Cardiac fibroblast (primary cell): ENCODE results near the gene LOXL1.

Experiments used
- DNase-seq, 2 donors: peaks; one replicate each; pipeline versions ENCODE4 v3.0.0 to v3.0.0-alpha.2; 2010; ENCODE audit warnings: low read depth in 2 of 2
- H3K4me3 ChIP-seq, 2 donors: replicated peaks in 1 of 2; 1 replicate in 1 of 2; 2 replicates in 1 of 2; pipeline ENCODE4 v1.5.1; 2011; ENCODE audit warnings: low read depth in 2 of 2, low read length in 2 of 2, mild to moderate bottlenecking in 2 of 2, moderate library complexity in 1 of 2
- TF ChIP-seq, protein P1 (sequence below): IDR thresholded peaks from one replicate; pipeline ENCODE4 v1.5.1; 2011; ENCODE audit warnings: low read depth, mild to moderate bottlenecking, low read length, inconsistent platforms

LOXL1 gene, protein sequence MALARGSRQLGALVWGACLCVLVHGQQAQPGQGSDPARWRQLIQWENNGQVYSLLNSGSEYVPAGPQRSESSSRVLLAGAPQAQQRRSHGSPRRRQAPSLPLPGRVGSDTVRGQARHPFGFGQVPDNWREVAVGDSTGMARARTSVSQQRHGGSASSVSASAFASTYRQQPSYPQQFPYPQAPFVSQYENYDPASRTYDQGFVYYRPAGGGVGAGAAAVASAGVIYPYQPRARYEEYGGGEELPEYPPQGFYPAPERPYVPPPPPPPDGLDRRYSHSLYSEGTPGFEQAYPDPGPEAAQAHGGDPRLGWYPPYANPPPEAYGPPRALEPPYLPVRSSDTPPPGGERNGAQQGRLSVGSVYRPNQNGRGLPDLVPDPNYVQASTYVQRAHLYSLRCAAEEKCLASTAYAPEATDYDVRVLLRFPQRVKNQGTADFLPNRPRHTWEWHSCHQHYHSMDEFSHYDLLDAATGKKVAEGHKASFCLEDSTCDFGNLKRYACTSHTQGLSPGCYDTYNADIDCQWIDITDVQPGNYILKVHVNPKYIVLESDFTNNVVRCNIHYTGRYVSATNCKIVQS

DNA sequence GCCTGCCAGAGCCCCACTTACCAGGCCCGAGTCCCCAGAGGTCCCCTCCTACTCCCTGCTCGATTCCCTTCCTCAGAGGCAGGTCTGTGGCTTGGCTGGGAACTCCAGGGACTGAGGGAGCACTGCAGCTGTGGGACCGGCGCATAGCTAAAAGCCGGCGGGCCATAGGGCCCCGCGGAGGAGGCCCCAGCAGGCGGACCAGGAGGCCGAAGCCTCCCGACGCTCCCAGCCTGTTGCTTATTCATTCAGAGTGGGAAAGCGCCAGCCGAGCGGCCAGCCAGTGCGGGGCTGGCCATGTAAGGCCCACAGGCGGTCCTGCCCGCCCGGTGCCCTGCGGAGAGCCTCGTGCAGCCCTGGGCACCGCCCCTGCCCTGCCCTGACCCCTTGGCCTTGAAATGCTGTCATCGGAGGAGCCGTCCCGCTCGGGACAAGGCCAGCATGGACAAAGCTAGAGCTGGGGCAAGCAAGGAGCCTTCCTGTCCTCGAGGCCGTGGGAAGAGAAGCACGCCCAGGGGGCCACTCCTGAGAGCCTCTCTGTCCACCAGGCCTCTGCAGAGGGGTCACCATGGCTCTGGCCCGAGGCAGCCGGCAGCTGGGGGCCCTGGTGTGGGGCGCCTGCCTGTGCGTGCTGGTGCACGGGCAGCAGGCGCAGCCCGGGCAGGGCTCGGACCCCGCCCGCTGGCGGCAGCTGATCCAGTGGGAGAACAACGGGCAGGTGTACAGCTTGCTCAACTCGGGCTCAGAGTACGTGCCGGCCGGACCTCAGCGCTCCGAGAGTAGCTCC is at the start of gene LOXL1:
Gene LOXL1, plus strand, starts transcription at position 244 of the 784 bp plus-strand sequence. Its CDS starts 322 bp downstream, at position 566.
- H3K4me3 ChIP-seq = peak within 1 kb of the TSS; percentile 60 to 78
- TF ChIP-seq, protein P1, sequence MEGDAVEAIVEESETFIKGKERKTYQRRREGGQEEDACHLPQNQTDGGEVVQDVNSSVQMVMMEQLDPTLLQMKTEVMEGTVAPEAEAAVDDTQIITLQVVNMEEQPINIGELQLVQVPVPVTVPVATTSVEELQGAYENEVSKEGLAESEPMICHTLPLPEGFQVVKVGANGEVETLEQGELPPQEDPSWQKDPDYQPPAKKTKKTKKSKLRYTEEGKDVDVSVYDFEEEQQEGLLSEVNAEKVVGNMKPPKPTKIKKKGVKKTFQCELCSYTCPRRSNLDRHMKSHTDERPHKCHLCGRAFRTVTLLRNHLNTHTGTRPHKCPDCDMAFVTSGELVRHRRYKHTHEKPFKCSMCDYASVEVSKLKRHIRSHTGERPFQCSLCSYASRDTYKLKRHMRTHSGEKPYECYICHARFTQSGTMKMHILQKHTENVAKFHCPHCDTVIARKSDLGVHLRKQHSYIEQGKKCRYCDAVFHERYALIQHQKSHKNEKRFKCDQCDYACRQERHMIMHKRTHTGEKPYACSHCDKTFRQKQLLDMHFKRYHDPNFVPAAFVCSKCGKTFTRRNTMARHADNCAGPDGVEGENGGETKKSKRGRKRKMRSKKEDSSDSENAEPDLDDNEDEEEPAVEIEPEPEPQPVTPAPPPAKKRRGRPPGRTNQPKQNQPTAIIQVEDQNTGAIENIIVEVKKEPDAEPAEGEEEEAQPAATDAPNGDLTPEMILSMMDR = no peak
- peak; percentile 90 to 92 for DNase-seq

DNA sequence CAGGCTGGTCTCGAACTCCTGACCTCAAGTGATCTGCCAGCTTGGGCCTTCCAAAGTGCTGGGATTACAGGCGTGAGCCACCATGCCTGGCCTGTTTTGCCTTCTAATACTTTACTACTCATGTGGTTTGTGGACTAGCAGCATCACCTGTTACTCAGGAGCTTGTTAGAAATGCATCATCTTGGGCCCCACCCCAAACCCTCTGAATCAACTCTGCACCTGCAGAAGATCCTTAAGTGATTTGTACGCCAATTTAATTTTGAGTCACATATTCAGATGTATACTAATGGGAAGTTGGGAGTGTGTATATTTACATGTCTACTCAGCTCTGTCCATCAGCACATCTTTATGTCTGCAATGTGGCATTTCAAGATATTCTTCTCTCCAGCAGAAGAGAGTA is 46.8 kb upstream of the LOXL1 start:
- TF ChIP-seq, protein P1 = no peak
- no peak for DNase-seq
- no peak overlapping the region for H3K4me3 ChIP-seq

DNA sequence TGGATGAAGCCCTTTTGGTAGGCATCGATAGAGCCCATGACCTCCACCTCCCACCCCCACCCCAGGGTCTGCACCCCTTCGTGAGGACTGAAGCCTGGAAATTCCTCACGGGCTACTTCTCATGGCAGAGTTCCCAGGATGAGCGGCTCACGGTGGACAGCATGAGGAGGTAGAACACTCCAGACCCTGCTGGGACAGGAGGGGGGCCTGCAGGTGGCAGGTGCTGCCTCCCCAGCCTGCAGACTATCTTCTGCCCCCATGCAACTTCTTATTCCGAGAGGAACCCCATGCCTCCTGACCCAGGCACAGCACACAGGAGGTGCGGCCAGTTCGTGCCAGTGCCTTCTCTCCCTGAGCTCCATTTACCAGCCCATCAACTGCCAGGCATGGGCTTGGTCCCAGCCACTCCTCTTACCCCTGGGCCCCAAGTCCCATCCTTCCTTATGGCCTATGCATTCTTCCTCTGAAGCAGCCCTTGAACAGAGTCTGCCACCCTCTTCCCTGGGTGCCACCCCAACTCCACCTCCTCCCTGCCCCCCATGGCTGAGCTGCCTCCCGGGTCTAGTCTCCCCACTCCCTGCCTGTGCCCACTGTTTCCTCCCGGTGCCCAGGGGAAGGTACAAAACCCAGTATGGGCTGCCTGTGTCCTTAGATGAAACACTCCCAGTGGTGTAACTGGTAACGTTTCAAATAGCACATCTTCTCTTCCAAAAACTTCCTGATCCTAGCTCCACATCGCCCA is 44.5 kb upstream of the LOXL1 start:
- TF ChIP-seq, protein P1 = no peak
- DNase-seq = no peak

DNA sequence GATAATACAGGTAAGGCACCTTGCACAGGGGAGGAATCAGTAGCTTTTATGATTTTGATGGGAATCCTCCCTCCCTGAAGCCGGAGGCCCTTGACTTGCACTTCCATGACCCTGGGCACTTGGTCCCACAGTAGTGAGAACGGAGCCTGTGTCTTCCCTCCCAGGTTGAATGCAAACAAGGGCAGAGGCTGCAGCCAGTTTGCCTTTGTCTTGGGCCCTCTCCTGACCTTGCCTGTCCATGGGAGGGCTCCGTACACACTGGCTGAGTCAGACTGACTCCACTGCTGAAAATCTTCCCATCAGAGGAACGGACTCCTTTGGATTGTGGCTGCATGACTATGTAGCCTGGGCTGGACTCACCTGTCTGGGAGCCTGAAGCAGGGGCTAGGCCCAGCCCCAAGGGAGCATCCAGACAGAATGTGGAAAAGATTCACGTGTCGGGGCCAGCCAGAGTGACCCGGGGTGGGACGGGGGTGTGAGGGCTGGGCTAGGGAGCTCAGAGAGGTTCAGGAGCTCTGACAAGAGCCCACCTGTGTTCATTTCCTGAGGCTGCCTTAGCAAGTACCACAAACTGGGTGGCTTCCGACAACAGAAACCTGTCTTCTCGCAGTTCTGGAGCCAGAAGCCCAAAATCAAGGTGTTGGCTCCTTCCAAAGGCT is 43.4 kb upstream of the LOXL1 start:
- DNase-seq = no peak
- TF ChIP-seq, protein P1 = no peak
- H3K4me3 ChIP-seq = no peak overlapping the region

More for the DNA sequence above, 44.5 kb upstream of the LOXL1 start:
- H3K4me3 ChIP-seq = no peak overlapping the region

DNA sequence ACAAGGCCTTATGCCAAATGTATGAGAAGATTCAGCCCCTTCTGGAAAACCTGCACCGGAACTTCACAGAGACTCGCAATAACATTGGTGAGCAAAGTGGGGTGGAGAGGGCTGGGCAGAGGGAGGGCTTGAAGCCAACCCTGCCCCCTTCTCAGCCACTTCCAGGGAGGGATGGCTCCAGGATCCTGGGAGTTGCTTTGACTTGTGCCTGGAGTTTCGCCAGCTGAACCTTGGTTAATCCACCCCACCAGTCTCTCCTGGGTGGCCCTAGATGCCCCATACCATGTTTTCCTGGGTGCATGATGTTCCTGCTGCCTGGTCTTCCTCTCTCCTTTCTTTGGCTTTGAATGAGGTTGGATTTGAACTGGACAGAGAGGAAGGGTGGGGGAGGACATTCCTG is 42.1 kb upstream of the LOXL1 start:
- TF ChIP-seq, protein P1 = no peak
- DNase-seq = no peak
- H3K4me3 ChIP-seq = no peak overlapping the region
